Measurements from ENCODE around the gene RIPK1. TPM values are rescaled to one million over a fixed set of nuclear protein-coding genes. Genes with fewer than 3 reads are reported as not detected.
A peak's percentile ranks its signal among the peaks of the same experiment; 100 is the strongest.

RIPK1 gene
- total and polyA plus RNA-seq, 9 of the 15 experiments (the other 6 are each of a cell fraction or from before 2014, with no cell fraction given), result 3.8 to 24.9 (median 17.7) TPM

- TF ChIP-seq PRDM10 (IDR thresholded peaks at IDR 0.05; ENCODE audit: partially characterized antibody) (peak; percentile 66), KAT2B (IDR thresholded peaks at IDR 0.05; ENCODE audit: low read depth, low read length) (no peak), ZNF551 (CRISPR knock-in tag; IDR thresholded peaks at IDR 0.05) (no peak), ZNF277 (CRISPR knock-in tag; IDR thresholded peaks at IDR 0.05; ENCODE audit: borderline replicate concordance) (no peak), SIN3A (IDR thresholded peaks at IDR 0.05; ENCODE audit: borderline replicate concordance in 2 of 2, control insufficient read depth in 1 of 2, low read depth in 2 of 2, low read length in 2 of 2) (0 out of 4 replicates have a peak, but pooled peaks have one; percentile 4 to 60), MNT (conservative IDR thresholded peaks at IDR 0.05) (peak; percentile 43 to 72; a peak in 2 of 4 replicates), RFX1 (IDR thresholded peaks at IDR 0.05) (no peak), THAP12 (CRISPR knock-in tag; IDR thresholded peaks at IDR 0.05) (peak; percentile 85; the same call in 1 of the 2 replicates), ZNF707 (CRISPR knock-in tag; conservative IDR thresholded peaks at IDR 0.05) (no peak), ZNF398 (CRISPR knock-in tag; IDR thresholded peaks at IDR 0.05) (no peak), RBM17 (IDR thresholded peaks at IDR 0.05; ENCODE audit: borderline replicate concordance, low read depth, low read length) (no peak), PML (IDR thresholded peaks at IDR 0.05; ENCODE audit: low read length) (peak; percentile 78), ZNF583 (CRISPR knock-in tag; IDR thresholded peaks at IDR 0.05) (peak; percentile 44; the same call in 1 of the 2 replicates), CBFA2T2 (conservative IDR thresholded peaks at IDR 0.05) (no peak), ZC3H8 (IDR thresholded peaks at IDR 0.05) (no peak)
These were observed 4.3 kb upstream of the RIPK1 start (continued) for GRCh38 chr6:3063733-3064700.
